Measurements from ENCODE around the gene PRX. TPM values are rescaled to one million over a fixed set of nuclear protein-coding genes. Genes with fewer than 3 reads are reported as not detected.

PRX gene
- total and polyA plus RNA-seq, 9 of the 15 experiments (the other 6 are each of a cell fraction or from before 2014, with no cell fraction given): 0.65 to 3.5 (median 1.7) TPM; not detected in 2

GRCh38 chr19:40411958-40412499 lies 1.1 kb downstream of the PRX start (continued):
- TF ChIP-seq NR0B1 (IDR thresholded peaks at IDR 0.05; ENCODE audit: partially characterized antibody) (no peak), FOXK1 (CRISPR knock-in tag; IDR thresholded peaks at IDR 0.05; ENCODE audit: borderline replicate concordance) (no peak), MTA1 (IDR thresholded peaks at IDR 0.05; ENCODE audit: borderline replicate concordance) (no peak), ARID4B (CRISPR knock-in tag; IDR thresholded peaks at IDR 0.05) (no peak), ZC3H4 (CRISPR knock-in tag; IDR thresholded peaks at IDR 0.05; ENCODE audit: borderline replicate concordance) (no peak), ZBTB5 (IDR thresholded peaks at IDR 0.05) (no peak), HMG20A (CRISPR knock-in tag; conservative IDR thresholded peaks at IDR 0.05) (no peak), RBM39 (optimal IDR thresholded peaks at IDR 0.05; ENCODE audit: low read depth, low read length) (no peak), SIN3B (IDR thresholded peaks at IDR 0.05; ENCODE audit: low read depth) (no peak), KLF10 (CRISPR knock-in tag; IDR thresholded peaks at IDR 0.05) (no peak), PHB (CRISPR knock-in tag; IDR thresholded peaks at IDR 0.05) (no peak), TFE3 (CRISPR knock-in tag; IDR thresholded peaks at IDR 0.05) (no peak), E2F6 (IDR thresholded peaks at IDR 0.05; ENCODE audit: borderline replicate concordance in 1 of 2, extremely low read depth in 1 of 2, insufficient read depth in 1 of 2, insufficient read length in 1 of 2, low read depth in 1 of 2, low read length in 1 of 2, poor library complexity in 1 of 2, severe bottlenecking in 1 of 2) (no peak), MLLT1 (IDR thresholded peaks at IDR 0.05) (no peak), SMAD2 (IDR thresholded peaks at IDR 0.05; ENCODE audit: low read depth, low read length) (no peak), TFAM (CRISPR knock-in tag; conservative IDR thresholded peaks at IDR 0.05) (no peak)
